ACHN (cell line): ENCODE measurements around the gene NELL1.

Experiments used
- DNase-seq: peaks from one replicate; pipeline ENCODE4 v3.0.0-alpha.2; 2015
- in situ Hi-C: cut with HindIII; loops from 2 replicates; pipeline ENCODE4 v1.10.0; 2017; ENCODE audit warnings: low sequenced_read_pairs, low pct_ligation_motif_present, low pct_unique_long_range_greater_than_20kb

The NELL1 gene

GRCh38 chr11:21465203-21465602, 795.8 kb downstream of the NELL1 start:
- DNase-seq = no peak
- in situ Hi-C loops = no loop called here

- in situ Hi-C loops = no loop called here
- DNase-seq = no peak
These were observed 796.5 kb downstream of the NELL1 start for GRCh38 chr11:21465920-21466319.

- in situ Hi-C loops = no loop called here
- DNase-seq = no peak
These were observed 801.1 kb downstream of the NELL1 start for GRCh38 chr11:21470521-21470920.

GRCh38 chr11:21472261-21472660, 802.9 kb downstream of the NELL1 start:
- in situ Hi-C loops = no loop called here
- peak; percentile 29 for DNase-seq

- no peak for DNase-seq
These were observed 805.1 kb downstream of the NELL1 start for GRCh38 chr11:21474529-21474928.

GRCh38 chr11:21475276-21475675, 805.9 kb downstream of the NELL1 start:
- DNase-seq = no peak
- in situ Hi-C loops = no loop called here

More at GRCh38 chr11:21474529-21474928, 805.1 kb downstream of the NELL1 start:
- in situ Hi-C loops = no loop called here

- in situ Hi-C loops = no loop called here
- no peak for DNase-seq
These were observed 807.2 kb downstream of the NELL1 start for GRCh38 chr11:21476588-21476987.

GRCh38 chr11:21480240-21480639, 810.9 kb downstream of the NELL1 start:
- in situ Hi-C loops = no loop called here
- DNase-seq = no peak

GRCh38 chr11:21481255-21481654, 811.9 kb downstream of the NELL1 start:
- DNase-seq = no peak
- in situ Hi-C loops = no loop called here

- in situ Hi-C loops = no loop called here
- DNase-seq = no peak
These were observed 814.7 kb downstream of the NELL1 start for GRCh38 chr11:21484039-21484438.

- DNase-seq = no peak
- in situ Hi-C loops = no loop called here
These were observed 815.6 kb downstream of the NELL1 start for GRCh38 chr11:21485006-21485405.

GRCh38 chr11:21485426-21485825, 816.0 kb downstream of the NELL1 start:
- no peak for DNase-seq
- in situ Hi-C loops = no loop called here

GRCh38 chr11:21489416-21490115, 820.2 kb downstream of the NELL1 start:
- no peak for DNase-seq
- in situ Hi-C loops = no loop called here

GRCh38 chr11:21492931-21493330, 823.5 kb downstream of the NELL1 start:
- in situ Hi-C loops = no loop called here

GRCh38 chr11:21494946-21495345, 825.6 kb downstream of the NELL1 start:
- in situ Hi-C loops = no loop called here

More at GRCh38 chr11:21492931-21493330, 823.5 kb downstream of the NELL1 start:
- no peak for DNase-seq

GRCh38 chr11:21495879-21496278, 826.5 kb downstream of the NELL1 start:
- DNase-seq = no peak
- in situ Hi-C loops = no loop called here

More at GRCh38 chr11:21494946-21495345, 825.6 kb downstream of the NELL1 start:
- DNase-seq = no peak

GRCh38 chr11:21501245-21501644, 831.9 kb downstream of the NELL1 start:
- DNase-seq = no peak
- in situ Hi-C loops = no loop called here

- in situ Hi-C loops = no loop called here
These were observed 835.7 kb downstream of the NELL1 start for GRCh38 chr11:21505070-21505469.

GRCh38 chr11:21511835-21512440, 842.6 kb downstream of the NELL1 start:
- DNase-seq = peak; percentile 71
- in situ Hi-C loops = no loop called here

More at GRCh38 chr11:21505070-21505469, 835.7 kb downstream of the NELL1 start:
- DNase-seq = no peak

GRCh38 chr11:21514316-21514715, 844.9 kb downstream of the NELL1 start:
- peak; percentile 3 for DNase-seq
- in situ Hi-C loops = no loop called here
